Nephron progenitor cell (in vitro differentiated cells): Measurements from ENCODE around the gene VSIR.

Experiments used
- DNase-seq: peaks from one replicate; pipeline ENCODE4 v3.0.0; 2021
- H3K27ac Mint-ChIP-seq: 2 replicates; pipeline ENCODE4 v1.8.0; 2021; ENCODE audit warnings: mild to moderate bottlenecking, moderate library complexity, mixed read lengths
- H3K27me3 Mint-ChIP-seq: 2 replicates; pipeline ENCODE4 v1.8.0; 2021; ENCODE audit warnings: mild to moderate bottlenecking, low read depth, mixed read lengths; ENCODE audit not compliant: poor library complexity
- H3K36me3 Mint-ChIP-seq: 2 replicates; pipeline ENCODE4 v1.8.0; 2021; ENCODE audit warnings: low read depth, mixed read lengths
- H3K4me1 Mint-ChIP-seq: 2 replicates; pipeline ENCODE4 v1.8.0; 2021; ENCODE audit warnings: mixed read lengths
- H3K4me3 Mint-ChIP-seq: 2 replicates; pipeline ENCODE4 v1.8.0; 2021; ENCODE audit warnings: mild to moderate bottlenecking, moderate library complexity, mixed read lengths
- H3K9me3 Mint-ChIP-seq: 2 replicates; pipeline ENCODE4 v1.8.0; 2021; ENCODE audit warnings: mild to moderate bottlenecking, moderate library complexity, mixed read lengths
- TF ChIP-seq, protein P1 (sequence below): fragments of 200-600 bp; sonication (generic); IDR thresholded peaks from 2 replicates; pipeline ENCODE4 v1.5.0; 2021; ENCODE audit warnings: antibody characterized with exemption

The VSIR gene

DNA sequence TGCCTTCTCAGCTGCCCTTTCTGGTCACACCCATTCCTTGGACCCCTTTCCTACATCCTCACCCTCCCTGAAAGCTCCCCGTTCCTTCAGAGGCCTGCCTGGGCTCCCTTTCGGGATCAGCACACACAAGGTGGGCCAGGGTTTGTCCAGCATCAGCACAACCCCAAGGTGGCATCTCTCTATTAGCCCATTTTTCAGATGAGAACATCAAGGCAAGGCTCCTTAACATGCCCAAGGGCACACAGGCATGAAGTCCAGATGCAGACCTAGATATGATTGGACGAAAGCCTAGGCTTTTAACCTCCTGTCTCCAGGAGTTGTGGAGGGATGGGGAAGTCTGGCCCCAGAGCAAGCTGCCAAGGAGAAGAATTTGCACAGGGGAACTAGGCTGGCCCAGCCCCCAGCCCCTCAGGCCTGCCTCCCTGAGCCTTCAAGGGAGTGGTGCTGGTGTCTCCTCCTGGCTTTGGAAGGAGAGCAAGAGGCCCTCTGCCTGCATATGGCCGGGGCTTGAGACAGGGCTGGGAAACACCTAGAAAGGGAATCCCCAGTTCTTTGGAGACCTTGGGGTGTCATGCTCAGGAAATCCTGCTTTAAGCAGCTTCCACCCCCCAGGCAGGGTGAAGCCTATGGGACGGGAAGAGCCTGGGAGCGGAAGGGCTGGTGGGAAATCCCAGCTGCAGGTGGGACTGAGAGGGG, 9.0 kb upstream of the VSIR start:
- H3K9me3 Mint-ChIP-seq, result no peaks in the 10 kb centered on the region
- H3K4me3 Mint-ChIP-seq, result no peak overlapping the region
- TF ChIP-seq, protein P1, sequence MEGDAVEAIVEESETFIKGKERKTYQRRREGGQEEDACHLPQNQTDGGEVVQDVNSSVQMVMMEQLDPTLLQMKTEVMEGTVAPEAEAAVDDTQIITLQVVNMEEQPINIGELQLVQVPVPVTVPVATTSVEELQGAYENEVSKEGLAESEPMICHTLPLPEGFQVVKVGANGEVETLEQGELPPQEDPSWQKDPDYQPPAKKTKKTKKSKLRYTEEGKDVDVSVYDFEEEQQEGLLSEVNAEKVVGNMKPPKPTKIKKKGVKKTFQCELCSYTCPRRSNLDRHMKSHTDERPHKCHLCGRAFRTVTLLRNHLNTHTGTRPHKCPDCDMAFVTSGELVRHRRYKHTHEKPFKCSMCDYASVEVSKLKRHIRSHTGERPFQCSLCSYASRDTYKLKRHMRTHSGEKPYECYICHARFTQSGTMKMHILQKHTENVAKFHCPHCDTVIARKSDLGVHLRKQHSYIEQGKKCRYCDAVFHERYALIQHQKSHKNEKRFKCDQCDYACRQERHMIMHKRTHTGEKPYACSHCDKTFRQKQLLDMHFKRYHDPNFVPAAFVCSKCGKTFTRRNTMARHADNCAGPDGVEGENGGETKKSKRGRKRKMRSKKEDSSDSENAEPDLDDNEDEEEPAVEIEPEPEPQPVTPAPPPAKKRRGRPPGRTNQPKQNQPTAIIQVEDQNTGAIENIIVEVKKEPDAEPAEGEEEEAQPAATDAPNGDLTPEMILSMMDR, result no peak
- no peak for DNase-seq
- no peak overlapping the region for H3K27ac Mint-ChIP-seq
- H3K36me3 Mint-ChIP-seq, result no peaks in the 10 kb centered on the region
- H3K27me3 Mint-ChIP-seq, result peaks cover 34% of the 10 kb centered on the region
- no peaks in the 10 kb centered on the region for H3K4me1 Mint-ChIP-seq

DNA sequence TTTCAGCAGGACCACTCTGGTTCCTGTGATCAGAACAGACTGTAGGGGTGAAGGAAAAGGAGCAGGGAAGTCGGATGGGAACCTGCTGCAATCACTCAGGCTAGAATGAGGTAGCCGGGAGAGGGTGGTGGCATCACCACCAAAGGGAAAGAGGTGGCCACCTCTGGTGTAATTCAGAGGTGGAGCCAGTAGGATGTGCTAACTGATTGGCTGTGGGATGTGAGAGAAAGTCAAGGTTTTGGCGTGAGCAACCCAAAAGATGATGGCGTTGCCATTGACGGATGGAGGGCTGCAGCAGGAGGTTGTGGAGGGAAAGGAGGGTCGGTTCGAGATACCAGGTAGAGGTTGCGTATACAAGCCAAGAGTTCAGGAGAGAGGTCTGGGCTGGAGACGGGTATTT, 7.4 kb upstream of the VSIR start:
- H3K27me3 Mint-ChIP-seq, result peaks cover 25% of the 10 kb centered on the region
- TF ChIP-seq, protein P1, result no peak
- H3K4me1 Mint-ChIP-seq, result no peaks in the 10 kb centered on the region
- DNase-seq, result no peak
- H3K4me3 Mint-ChIP-seq, result no peak overlapping the region
- H3K36me3 Mint-ChIP-seq, result no peaks in the 10 kb centered on the region
- H3K27ac Mint-ChIP-seq, result no peak overlapping the region
- no peaks in the 10 kb centered on the region for H3K9me3 Mint-ChIP-seq

DNA sequence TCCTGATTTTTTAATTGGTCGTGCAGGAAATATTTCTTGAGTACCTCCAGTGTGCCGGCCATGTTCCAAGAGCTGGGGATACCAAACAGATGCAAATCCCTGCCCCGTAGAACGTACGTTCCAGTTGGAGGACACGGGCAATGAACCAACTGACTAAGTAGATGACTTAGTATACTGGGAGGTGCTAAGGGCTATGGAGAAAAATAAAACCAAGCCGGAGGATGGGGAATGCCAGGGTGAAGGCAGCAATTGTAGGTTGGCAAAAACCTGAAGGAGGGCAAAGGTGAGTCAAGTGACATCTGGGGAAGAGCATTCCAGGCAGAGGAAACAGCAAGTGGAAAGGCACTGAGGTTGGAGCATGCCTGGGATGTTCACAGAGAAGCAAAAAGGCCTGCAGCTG, 6.8 kb upstream of the VSIR start:
- H3K9me3 Mint-ChIP-seq, result no peaks in the 10 kb centered on the region
- no peaks in the 10 kb centered on the region for H3K36me3 Mint-ChIP-seq
- TF ChIP-seq, protein P1, result no peak
- no peak for DNase-seq
- H3K4me3 Mint-ChIP-seq, result no peak overlapping the region
- peaks cover 25% of the 10 kb centered on the region for H3K27me3 Mint-ChIP-seq
- no peak overlapping the region for H3K27ac Mint-ChIP-seq
- peaks cover 5% of the 10 kb centered on the region for H3K4me1 Mint-ChIP-seq

DNA sequence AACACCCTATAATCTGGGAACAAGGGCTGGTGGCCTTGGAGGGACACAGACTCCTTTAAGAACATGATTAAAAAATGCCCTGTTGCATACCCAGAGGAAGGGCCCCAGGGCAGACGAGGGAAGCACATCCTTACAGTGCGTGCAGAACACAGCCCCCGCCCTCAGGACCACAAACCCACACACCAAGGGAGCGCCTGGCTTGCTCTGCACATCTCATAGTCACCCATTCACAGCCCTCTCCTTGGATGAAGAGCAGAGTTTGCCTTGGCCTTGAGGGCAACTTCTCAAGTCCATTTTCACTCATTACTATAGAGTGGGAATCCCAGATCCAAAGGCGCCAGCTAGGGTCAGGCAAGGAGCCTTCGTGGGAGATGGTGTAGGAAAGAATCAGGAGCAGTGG, 6.3 kb upstream of the VSIR start:
- H3K27ac Mint-ChIP-seq, result no peak overlapping the region

DNA sequence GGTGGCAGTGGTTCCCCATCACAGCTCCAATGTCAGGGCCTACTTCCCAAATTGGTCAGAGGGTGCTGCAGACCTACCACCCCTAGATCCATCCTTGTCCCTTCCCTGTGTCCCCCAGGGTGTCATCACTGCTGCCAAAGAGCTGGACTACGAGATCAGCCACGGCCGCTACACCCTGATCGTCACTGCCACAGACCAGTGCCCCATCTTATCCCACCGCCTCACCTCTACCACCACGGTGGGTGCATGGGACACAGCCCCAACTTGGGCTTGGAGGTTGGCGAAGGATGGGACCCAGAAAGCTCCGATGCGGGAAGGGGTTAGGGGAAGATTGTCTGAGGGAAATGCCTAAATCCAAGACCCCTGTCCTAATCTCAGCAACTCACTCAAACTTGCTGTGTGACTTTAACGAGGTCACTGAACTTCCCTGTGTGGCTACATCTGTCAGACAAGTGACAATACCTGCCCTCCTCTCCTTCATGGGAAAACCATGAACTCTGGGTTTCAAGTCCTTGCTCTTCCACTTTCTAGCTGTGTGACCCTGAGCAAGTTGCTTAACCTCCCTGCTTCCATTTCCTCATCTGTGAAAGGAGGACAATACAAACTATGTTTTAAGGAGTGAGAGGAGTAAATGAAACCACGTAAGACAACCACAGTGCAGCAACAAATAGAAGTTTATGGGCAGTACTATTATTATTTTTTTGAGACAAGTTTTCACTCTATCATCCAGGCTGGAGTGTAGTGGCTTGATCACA, 4.9 kb upstream of the VSIR start:
- Mint-ChIP-seq H3K4me1 (peaks cover 14% of the 10 kb centered on the region), H3K36me3 (no peaks in the 10 kb centered on the region), H3K27me3 (peaks cover 26% of the 10 kb centered on the region), H3K9me3 (no peaks in the 10 kb centered on the region), H3K4me3 (no peak overlapping the region), H3K27ac (no peak overlapping the region)
- DNase-seq, result no peak
- TF ChIP-seq, protein P1, result no peak

More for the DNA sequence above, 6.3 kb upstream of the VSIR start:
- Mint-ChIP-seq H3K4me1 (peaks cover 5% of the 10 kb centered on the region), H3K27me3 (peaks cover 22% of the 10 kb centered on the region), H3K4me3 (no peak overlapping the region), H3K9me3 (no peaks in the 10 kb centered on the region), H3K36me3 (no peaks in the 10 kb centered on the region)
- no peak for DNase-seq
- TF ChIP-seq, protein P1, result no peak
